NCI-H187 treated with DMSO at 0.1 percent for 48 hours (cell line): ENCODE results near the gene ARPIN.
"Not testable (repeated sequence)": the region's sequence is repeated elsewhere in the genome, so short reads cannot be mapped to it uniquely, and the experiment has no call there.

Experiments
- DNase-seq: peaks from one replicate; lab custom pipeline; 2025; lab: John Stamatoyannopoulos, UW

Gene ARPIN

DNA sequence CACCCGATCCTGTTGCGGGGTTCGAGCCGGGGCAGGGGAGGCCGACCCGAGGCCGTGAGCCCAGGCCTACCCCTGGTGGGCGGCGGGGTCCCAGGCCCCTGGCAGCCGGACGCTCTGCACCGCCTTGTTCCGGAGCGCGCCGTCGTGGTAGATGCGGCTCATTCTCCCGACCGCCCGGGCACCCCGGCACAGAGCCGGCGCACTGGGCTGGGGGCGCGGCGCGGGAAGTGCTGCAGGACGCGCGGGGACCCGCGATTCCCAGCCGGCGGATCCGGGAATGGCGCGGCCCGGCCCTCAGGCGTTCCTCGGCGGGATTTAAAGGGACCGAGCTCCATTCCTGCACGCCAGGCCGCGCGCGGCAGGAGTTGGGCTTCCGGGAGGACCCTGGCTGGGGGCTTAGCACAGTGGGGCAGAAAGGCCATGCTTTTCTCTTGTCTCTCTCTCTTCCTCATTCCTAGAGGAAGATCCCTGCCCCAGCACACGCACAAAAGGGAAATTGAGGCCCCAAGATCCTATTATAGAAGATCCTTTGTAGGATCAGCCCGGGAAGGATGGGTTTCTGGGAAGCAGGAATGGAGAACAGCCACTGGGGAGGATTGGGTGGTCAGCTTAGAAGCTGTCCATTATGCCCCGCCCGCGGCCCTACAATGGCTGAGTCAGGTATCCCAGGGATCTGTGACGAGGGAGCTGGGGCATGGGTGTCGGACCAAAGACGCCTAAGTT is at the start of gene ARPIN:
Gene ARPIN, minus strand, starts transcription at position 279 of the 723 bp plus-strand sequence. Its CDS starts 117 bp downstream, at position 162.
- no peak for DNase-seq

DNA sequence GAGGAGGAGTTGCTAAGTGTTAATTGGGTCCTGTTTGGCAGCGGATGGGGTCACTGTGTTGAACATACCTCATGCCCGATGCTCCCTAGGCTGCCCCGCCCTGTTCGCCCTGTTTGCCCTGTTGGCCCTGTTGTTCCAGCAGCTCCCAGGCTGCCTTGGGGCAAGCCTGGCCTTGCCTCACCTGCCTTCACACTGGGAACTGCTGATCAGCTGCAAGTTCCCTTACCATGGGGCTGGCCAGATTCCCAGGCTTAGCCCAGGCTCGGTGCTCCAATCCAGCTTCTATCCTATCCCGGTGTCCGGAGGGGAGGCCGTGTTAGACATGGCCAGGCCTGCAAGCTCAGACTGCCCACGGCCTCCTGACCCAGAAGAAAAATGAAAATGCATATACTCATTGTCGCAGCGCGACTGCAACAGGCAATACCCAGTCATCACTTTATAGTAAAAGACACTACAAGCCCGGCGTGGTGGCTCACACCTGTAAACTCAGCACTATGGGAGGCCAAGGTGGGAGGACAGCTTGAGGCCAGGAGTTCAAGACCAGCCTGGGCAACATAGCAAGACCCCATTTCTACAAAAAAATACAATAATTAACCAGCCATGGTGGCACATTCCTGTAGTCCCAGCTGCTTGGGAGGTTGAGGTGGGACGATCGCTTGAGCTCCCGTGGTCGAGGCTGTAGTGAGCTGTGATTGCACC is 45.5 kb upstream of the ARPIN start:
- DNase-seq: no peak

DNA sequence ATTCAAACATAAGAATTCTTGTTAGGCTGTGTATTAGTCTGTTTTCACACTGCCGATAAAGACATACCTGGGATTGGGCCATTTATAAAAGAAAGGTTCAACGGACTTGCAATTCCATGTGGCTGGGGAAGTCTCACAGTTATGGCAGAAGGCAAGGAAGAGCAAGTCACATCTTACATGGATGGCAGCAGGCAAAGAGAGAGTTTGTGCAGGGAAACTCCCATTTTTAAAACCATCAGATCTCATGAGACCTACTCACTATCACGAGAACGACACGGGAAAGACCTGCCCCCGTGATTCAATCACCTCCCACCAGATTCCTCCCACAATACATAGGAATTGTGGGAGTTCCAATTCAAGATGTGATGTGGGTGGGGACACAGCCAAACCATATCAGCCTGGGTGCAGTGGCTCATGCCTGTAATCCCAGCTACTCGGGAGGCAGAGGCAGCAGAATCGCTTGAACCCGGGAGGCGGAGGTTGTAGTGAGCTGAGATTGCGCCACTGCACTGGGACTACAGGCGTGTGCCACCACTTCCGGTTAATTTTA is 42.8 kb upstream of the ARPIN start:
- DNase-seq: not testable (repeated sequence)

DNA sequence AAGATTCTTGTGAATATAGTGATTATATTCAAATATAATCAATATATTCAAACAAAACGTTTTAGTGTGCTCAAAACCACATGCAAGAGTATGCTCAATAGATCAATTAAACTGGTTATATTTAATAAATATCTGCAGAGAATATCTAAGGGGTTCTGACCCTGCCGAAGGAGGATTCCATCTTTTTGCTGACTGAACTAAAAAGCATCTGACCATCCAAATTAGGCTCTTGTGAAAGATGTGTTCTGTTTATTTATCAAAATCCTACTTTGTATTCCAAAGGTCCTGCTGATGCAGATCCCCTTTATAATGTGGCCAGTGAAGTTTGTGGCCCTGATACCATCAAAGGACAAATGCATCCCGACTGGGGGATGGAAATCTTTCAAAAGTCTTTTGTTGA is 41.8 kb upstream of the ARPIN start:
- DNase-seq: no peak

DNA sequence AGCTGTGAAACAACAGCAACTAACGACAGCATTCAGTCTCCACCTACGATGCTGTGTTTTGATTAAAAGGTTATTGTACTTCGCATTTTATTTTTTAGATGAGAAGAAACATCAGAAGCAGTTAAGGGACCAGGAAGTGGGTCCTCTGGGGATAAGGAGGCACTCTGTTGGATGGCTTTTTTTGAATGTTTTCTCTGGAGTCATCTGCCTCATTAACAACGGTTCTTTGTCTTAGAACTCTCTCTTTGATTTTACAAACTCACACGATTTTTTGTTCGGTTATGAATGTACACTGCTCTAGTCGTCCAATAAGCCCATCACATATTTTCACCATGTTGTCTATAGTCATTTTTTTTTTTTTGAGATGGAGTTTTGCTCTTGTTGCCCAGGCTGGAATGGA is 36.0 kb upstream of the ARPIN start:
- no peak for DNase-seq

DNA sequence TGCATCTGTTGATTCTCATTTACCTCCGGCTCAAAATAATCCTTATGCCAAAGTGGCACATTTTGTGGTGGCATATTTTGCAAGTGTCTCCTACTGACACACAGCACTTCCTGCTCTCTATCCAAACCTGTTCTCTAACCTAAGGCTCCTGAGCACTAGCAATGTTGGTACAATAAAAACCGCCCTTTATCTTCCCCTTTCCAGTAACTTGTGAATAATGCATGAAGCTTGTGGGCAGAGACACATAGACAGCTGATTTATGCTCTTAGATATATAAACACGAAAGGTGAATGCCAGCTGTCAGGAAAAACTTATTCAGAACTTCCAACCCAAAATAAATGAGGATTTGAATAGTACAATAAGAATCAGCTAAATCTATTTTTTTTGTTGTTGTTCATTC is 34.6 kb upstream of the ARPIN start:
- DNase-seq: no peak

DNA sequence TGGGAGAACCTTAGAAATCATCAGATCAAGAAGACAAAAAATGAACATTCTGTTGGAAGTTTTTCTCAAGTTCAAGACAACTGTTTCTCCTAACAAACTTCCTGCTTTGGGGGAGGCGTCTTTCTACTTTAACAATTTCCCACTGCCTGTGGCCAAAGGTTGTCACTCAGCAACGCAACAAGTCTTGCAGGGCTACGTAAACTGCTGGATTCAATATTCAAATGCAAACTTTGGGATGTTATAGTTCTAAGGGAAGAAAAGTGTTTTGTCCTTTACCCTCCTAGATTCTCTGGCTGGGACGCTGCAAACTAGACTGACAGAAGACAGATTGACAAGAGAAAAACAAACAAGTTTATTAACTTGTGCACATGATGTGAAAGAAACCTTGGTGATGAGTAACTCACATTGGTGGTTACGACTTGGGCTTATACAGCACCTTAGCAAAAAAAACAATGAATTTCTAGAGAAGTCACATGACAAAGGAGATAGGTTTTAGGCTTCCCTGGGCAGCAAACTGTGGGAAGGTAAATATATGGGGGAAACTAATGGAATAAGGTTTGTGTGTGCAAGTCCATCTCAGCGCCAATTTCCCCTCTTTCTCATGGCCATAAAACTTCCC is 34.0 kb upstream of the ARPIN start:
- DNase-seq: no peak

DNA sequence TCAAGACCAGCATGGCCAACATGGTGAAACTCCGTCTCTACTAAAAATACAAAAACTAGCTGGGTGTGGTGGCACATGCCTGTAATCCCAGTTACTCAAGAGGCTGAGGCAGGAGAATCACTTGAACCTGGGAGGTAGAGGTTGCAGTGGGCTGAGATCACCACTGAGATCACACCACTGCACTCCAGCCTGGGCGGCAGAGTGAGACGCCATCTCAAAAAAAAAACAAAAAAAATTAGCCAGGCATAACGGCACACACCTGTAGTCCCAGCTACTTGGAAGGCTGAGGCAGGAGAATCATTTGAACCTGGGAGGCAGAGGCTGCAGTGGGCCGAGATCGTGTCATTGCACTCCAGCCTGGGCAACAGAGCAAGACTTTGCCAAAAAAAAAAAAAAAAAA is 31.0 kb upstream of the ARPIN start:
- DNase-seq: not testable (repeated sequence)

DNA sequence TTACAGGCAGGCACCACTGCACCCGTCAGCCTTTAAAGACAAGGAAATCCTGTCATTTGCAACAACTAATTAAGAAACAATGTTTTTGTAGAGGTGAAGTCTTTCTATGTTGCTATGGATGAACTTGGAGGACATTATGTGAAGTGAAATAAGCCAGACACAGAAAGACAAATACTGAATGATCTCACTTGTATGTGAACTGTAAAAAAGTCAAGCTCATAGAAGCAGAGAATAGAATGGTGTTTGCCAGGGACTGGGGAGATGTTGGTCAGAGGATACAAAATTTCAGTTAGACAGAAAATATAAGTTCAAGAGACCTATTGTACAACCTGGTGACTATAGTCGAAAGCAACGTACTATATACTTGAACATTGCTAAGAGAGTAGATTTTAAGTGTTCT is 27.2 kb upstream of the ARPIN start:
- DNase-seq: no peak

DNA sequence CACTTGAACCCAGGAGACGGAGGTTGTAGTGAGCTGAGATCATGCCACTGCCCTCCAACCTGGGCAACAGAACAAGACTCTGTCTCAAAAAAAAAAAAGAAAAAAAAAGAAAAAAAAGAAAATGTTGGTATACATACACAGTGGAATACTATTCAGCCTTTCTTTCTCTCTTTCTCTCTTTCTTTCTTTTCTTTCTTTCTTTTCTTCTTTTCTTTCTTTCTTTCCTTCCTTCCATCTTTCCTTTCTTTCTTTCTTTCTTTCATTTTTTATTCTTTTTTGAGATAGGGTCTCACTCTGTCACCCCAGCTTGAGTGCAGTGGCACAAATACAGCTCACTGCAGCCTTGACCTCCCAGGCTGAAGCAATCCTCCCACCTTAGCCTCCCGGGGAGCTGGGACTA is 26.6 kb upstream of the ARPIN start:
- DNase-seq: not testable (repeated sequence)

DNA sequence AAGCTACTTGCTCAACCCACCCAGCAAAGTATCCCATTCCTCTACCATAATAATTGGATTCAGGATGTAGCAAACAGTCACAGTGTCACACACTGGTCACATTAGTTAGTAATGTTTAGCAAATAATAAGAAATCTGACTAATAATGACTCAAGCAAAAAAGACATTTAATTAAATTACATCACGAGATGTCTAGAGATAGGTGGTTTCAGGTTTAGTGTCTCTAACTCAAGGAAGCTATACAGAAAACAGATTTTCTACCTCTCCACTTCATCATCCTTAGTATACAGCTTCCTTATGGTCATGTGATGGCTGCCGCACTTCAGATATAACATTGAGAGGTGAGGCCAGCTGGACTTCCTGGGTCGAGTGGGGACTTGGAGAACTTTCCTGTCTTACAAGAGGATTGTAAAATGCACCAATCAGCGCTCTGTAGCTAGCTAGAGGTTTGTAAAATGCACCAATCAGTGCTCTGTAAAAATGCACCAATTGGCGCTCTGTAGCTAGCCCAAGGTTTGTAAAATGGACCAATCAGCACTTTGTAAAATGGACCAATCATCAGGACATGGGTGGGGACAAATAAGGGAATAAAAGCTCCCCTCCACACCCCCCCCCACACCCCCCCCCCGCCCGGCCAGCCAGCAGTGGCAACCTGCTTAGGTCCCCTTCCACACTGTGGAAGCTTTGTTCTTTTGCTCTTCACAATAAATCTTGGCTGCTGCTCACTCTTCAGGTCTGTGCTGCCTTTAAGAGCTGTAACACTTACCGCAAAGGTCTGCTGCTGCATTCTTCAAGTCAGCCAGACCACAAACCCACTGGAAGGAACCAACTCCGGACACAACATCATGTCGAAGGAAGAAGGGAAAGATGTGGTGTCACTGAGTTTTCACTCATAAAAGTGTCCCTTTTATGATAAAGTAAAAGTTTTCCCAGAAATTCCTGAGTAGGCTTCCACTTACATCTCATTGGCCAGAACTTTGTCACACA is 24.9 kb upstream of the ARPIN start:
- DNase-seq: no peak

DNA sequence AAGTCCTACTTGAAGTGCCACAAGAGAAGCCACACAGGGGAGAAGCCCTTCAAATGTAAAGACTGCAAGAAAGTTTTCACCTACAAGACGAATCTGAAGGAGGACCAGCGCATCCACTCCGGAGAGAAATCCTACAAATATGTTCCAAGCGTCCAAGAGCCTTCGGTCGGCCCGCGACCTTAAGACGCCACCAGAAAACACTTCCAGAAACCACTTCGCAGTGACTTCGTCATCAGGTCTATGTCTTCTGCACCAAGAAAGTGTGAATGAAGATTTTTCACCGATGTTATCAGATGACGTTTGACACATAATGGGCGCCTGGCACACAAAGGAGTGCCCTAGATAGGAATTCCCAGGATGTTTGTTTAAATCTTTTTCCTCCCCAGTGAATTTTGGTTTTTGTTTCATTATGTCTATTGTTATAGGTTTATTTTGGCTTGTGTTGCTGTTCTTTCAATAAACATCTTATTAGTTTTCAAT is 24.1 kb upstream of the ARPIN start:
- no peak for DNase-seq

DNA sequence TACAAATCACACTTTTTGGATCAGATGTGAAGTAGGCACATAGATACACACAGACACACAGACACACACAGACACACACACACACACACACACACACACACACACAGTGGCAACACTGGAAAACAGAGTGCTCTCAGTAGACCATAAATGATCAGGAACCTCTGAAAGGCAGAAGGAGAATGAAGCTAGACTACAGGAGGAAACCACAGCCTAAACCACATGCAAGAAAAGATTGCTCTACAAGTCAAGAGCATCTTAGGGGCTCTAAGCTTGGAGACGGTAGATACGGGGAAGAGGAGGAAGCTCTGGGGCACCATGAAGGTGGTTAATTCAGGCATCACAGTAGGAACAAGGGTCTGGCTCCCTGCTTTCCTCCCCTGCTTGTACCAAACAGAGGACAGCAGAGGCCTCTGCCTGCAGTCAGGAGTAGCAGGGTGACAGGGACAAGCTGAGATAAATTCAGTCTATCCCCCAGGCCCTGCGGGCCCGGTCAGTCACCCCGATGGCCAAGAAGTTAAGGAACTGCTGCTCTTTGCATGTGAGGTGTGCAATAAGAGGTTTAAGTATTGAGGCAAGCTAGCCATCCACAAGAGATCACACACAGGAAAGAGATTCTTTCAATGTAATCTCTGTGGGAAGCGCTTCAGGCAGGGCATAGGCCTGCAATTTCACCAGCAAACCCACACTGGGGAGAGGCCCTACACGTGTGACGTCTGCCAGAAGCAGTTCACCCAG is 23.5 kb upstream of the ARPIN start:
- DNase-seq: no peak

DNA sequence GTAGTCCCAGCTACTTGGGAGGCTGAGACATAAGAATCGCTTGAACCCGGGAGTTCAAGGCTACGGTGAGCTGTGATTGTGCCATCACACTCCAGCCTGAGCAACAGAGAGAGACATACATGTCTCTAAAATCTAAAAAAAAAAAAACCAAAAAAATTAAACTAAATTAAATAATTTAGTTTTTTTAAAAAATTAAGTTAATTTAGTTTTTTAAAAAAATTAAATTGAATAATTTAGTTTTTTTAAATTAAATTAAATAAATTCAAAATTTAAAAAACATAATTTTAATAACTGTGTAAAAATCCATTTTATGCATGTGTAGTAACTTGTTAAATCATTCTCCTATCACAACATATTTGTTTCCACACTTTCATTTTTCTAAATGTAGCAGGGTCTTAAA is 20.1 kb upstream of the ARPIN start:
- no peak for DNase-seq

DNA sequence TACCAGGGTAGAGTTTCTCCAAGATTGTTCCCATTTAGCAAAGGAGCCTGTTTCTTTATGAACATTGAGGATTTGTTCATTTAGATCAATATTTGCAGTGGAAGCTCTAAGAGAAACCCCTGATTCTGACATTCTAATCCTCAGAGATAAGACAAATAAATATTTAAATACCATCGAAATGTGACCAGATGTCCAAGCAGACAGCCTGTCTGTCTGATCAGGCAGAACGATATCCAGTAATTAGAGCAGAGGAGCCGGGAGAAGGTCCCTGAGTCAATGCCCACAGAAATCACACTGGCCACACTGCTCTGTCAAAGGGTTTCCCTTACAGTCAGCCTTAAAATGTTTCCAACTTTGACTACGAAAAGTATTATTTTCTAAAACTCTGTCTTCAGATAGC is 15.7 kb upstream of the ARPIN start:
- DNase-seq: no peak

DNA sequence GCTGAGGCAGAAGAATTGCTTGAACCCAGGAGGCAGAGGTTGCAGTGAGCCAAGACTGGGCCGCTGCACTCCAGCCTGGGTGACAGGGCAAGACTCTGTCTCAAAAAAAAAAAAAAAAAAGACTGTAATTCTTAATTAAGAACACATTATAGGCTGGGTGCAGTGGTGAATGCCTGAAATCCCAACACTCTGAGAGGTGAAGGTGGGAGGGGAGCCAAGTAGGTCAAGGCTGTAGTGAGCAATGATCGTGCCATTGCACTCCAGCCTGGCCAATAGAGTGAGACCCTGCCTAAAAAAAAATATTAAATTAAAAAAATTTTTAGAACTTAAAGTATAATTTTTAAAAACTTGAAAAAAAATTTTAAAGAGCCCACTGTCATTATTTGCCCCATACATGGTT is 13.4 kb upstream of the ARPIN start:
- no peak for DNase-seq

DNA sequence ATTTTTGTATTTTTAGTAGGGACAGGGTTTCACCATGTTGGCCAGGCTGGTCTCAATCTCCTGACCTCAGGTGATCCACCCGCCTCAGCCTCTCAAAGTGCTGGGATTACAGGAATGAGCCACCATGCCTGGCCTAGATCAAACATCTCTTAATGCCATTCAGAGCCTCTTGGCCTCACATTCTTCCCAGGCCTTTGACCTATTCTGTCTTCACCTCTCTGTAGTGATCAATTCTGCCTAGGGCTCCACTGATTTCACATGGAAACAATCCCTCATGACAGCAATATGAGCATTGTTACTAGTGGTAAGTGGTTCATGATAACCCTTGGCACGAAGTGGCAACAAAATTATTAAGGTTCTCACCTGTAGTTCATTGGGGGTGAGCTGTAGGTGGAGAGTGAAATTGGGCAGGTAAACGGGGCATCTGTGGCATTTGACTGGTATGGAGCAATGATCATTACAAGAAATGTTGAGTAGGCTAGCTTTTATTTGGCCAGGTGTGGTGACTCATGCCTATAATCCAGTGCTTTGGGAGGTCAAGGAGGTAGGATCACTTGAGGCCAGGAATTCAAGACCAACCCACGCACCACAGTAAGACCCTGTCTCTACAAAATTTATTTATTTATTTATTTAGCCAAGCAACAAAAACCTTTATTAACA is 4.8 kb upstream of the ARPIN start:
- no peak for DNase-seq

DNA sequence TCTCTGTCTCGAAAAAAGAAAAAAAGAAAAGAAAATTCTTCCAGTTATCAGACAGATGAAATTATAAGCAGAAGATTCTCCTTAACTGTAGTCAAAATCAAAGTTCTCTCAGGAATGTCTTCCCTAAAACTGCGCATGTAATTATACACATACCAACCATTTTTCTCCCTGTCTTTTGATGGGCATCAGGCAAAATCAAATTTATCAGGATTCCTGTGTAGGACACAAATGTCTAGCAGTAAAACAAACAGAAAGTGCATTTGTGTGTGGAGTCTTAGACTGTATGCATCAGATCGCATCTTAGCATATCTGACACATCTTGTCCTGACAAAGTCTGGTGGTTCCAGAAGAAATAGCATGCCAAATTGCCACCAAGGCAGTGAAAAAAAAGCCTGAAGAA is 3.9 kb upstream of the ARPIN start:
- DNase-seq: no peak

DNA sequence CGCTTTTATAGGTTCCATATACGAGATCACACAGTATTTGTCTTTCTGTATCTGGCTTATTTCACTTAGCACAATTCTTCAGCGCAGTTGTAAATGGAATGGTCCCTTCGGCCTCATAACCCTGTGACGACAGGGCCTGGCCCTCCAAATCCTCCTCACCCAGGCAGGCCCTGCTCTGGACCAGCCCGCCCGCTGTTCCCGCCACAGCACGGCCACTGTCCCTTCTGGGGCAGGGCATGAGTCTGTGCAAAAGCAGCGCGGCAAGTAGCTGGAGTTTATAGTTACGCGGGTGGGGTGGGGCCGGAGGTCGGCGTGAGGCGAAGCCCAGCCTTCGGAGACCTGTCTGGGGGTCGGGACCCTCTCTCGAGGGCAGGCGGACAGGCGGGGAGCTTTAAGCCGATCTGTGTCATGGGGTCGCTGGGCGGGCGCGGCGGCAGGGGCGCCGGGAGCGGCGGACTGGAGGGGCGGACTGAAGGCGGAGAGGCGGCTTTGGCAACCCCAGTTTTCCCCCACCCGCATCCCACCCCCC is 543 bp downstream of the ARPIN start:
- DNase-seq: no peak
